Chondrocyte (in vitro differentiated cells): ENCODE data around the gene SMOC2. TPM values are rescaled to one million over a fixed set of nuclear protein-coding genes. Genes with fewer than 3 reads are reported as not detected.

Experiments used
- DNase-seq: peaks from one replicate; pipeline ENCODE4 v3.0.0; 2021; ENCODE audit warnings: mixed read lengths, low spot score
- H3K27ac Mint-ChIP-seq: one replicate; pipeline ENCODE4 v1.8.0; 2021; ENCODE audit warnings: mild to moderate bottlenecking, moderate library complexity, mixed read lengths; ENCODE audit not compliant: unreplicated experiment
- H3K27me3 Mint-ChIP-seq: 2 replicates; pipeline ENCODE4 v1.8.0; 2021; ENCODE audit warnings: low read depth, mixed read lengths
- H3K36me3 Mint-ChIP-seq: 2 replicates; pipeline ENCODE4 v1.8.0; 2021; ENCODE audit warnings: low read depth, mixed read lengths
- H3K4me1 Mint-ChIP-seq: 2 replicates; pipeline ENCODE4 v1.8.0; 2021; ENCODE audit warnings: low read depth, mild to moderate bottlenecking, mixed read lengths
- H3K4me3 Mint-ChIP-seq: one replicate; pipeline ENCODE4 v1.8.0; 2021; ENCODE audit warnings: mild to moderate bottlenecking, moderate library complexity, mixed read lengths; ENCODE audit not compliant: unreplicated experiment
- H3K9me3 Mint-ChIP-seq: 2 replicates; pipeline ENCODE4 v1.8.0; 2021; ENCODE audit warnings: low read depth, mixed read lengths
- CTCF ChIP-seq: fragments of 200-600 bp; sonication (generic); IDR thresholded peaks from 2 replicates; pipeline ENCODE4 v1.5.0; 2021; ENCODE audit warnings: antibody characterized with exemption, mild to moderate bottlenecking, moderate library complexity
- total RNA-seq: library from RNA; stranded (reverse); gene quantifications from 3 replicates; pipeline ENCODE4 v1.2.1, GENCODE V29; 2021

Gene SMOC2
- total RNA-seq, 1 donor from 2014 or later: 148 TPM

GRCh38 chr6:168407842-168408241 is 33.1 kb upstream of the SMOC2 start:
- no peak for DNase-seq
- Mint-ChIP-seq H3K27ac (no peak overlapping the region), H3K9me3 (no peaks in the 10 kb centered on the region), H3K4me1 (peaks cover 27% of the 10 kb centered on the region), H3K27me3 (peaks cover 15% of the 10 kb centered on the region), H3K36me3 (peaks cover 1% of the 10 kb centered on the region), H3K4me3 (no peak overlapping the region)
- TF ChIP-seq CTCF: no peak

- no peak for TF ChIP-seq CTCF
- H3K4me1 Mint-ChIP-seq: peaks cover 28% of the 10 kb centered on the region
- H3K27ac Mint-ChIP-seq: no peak overlapping the region
- DNase-seq: no peak
- peaks cover 11% of the 10 kb centered on the region for H3K27me3 Mint-ChIP-seq
- H3K9me3 Mint-ChIP-seq: no peaks in the 10 kb centered on the region
- H3K36me3 Mint-ChIP-seq: peaks cover 1% of the 10 kb centered on the region
- no peak overlapping the region for H3K4me3 Mint-ChIP-seq
Measured at GRCh38 chr6:168408504-168409136, 32.4 kb upstream of the SMOC2 start.

- no peak for TF ChIP-seq CTCF
- Mint-ChIP-seq H3K27me3 (peaks cover 11% of the 10 kb centered on the region), H3K9me3 (no peaks in the 10 kb centered on the region), H3K4me3 (no peak overlapping the region), H3K36me3 (peaks cover 1% of the 10 kb centered on the region), H3K4me1 (peaks cover 41% of the 10 kb centered on the region), H3K27ac (peak overlapping the region; percentile 64)
- no peak for DNase-seq
Measured at GRCh38 chr6:168410035-168410434, 30.9 kb upstream of the SMOC2 start.

GRCh38 chr6:168410554-168411011 is 30.4 kb upstream of the SMOC2 start:
- no peak overlapping the region for H3K27ac Mint-ChIP-seq
- H3K9me3 Mint-ChIP-seq: no peaks in the 10 kb centered on the region
- H3K4me1 Mint-ChIP-seq: peaks cover 45% of the 10 kb centered on the region
- DNase-seq: no peak
- no peak for TF ChIP-seq CTCF
- peaks cover 1% of the 10 kb centered on the region for H3K36me3 Mint-ChIP-seq
- H3K4me3 Mint-ChIP-seq: no peak overlapping the region
- peaks cover 11% of the 10 kb centered on the region for H3K27me3 Mint-ChIP-seq

GRCh38 chr6:168411130-168411529 is 29.9 kb upstream of the SMOC2 start:
- Mint-ChIP-seq H3K36me3 (peaks cover 1% of the 10 kb centered on the region), H3K27me3 (peaks cover 10% of the 10 kb centered on the region), H3K27ac (no peak overlapping the region), H3K9me3 (no peaks in the 10 kb centered on the region), H3K4me3 (no peak overlapping the region), H3K4me1 (peaks cover 45% of the 10 kb centered on the region)
- no peak for DNase-seq
- TF ChIP-seq CTCF: no peak
